ENCODE measurements around the gene CDH8. TPM values are rescaled to one million over a fixed set of nuclear protein-coding genes. Genes with fewer than 3 reads are reported as not detected.

Gene CDH8
- total and polyA plus RNA-seq, 2 of the 4 experiments (the other 2 are of a cell fraction), result not detected

- Histone ChIP-seq H4K20me1 (ENCODE audit: insufficient read depth, low read length) (no peaks in the 10 kb centered on the region), H4K91ac (ENCODE audit: insufficient read depth, low read depth, low read length) (no peak overlapping the region), H3K36me3 (ENCODE audit: control insufficient read depth, insufficient read depth, low read length) (no peaks in the 10 kb centered on the region), H3K18ac (ENCODE audit: low read depth, low read length) (no peak overlapping the region), H3K4me1 (ENCODE audit: control insufficient read depth, insufficient read depth, low read length) (no peaks in the 10 kb centered on the region), H2BK120ac (ENCODE audit: low read depth, low read length) (no peak overlapping the region), H2BK5ac (ENCODE audit: low read depth, low read length, poor library complexity, severe bottlenecking) (no peak overlapping the region), H3K79me1 (ENCODE audit: low read depth in 1 of 2, low read length in 2 of 2) (no peaks in the 10 kb centered on the region), H3K9me1 (ENCODE audit: insufficient read depth, low read length) (no peaks in the 10 kb centered on the region), H3K9ac (ENCODE audit: low read depth, low read length) (no peak overlapping the region), H2AK9ac (replicated peaks; ENCODE audit: low read depth, low read length, poor library complexity) (no peak overlapping the region), H2AK5ac (ENCODE audit: low read depth, low read length) (no peak overlapping the region), H3K4me3 (ENCODE audit: insufficient read depth, low read depth, low read length) (no peak overlapping the region), H3K23ac (ENCODE audit: low read depth, low read length) (no peak overlapping the region), H4K8ac (ENCODE audit: low read depth in 2 of 2, low read length in 2 of 2) (no peak overlapping the region), H3K9me3 (ENCODE audit: control insufficient read depth, insufficient read depth, low read length) (no peaks in the 10 kb centered on the region), H2BK20ac (ENCODE audit: low read depth, low read length) (no peak overlapping the region), H3K4ac (ENCODE audit: low read depth, low read length) (no peak overlapping the region), H2AFZ (replicated peaks; ENCODE audit: low read length, poor library complexity) (no peak overlapping the region), H3K14ac (replicated peaks; ENCODE audit: low read depth, low read length) (no peak overlapping the region), H3K27me3 (ENCODE audit: control insufficient read depth, insufficient read depth, low read length) (no peaks in the 10 kb centered on the region), H4K5ac (ENCODE audit: low read depth, low read length) (no peak overlapping the region), H2BK15ac (ENCODE audit: low read depth, low read length) (no peak overlapping the region), H3K4me2 (ENCODE audit: low read depth, low read length) (no peak overlapping the region), H3K56ac (ENCODE audit: extremely low read depth, insufficient read depth, low read length) (no peak overlapping the region), H3K27ac (ENCODE audit: insufficient read depth, low read length) (no peak overlapping the region)
- WGBS, 2 experiments (ENCODE audit: extremely low coverage in 2 of 2, insufficient read length in 1 of 2), result no CpG with 5 or more reads among the region's 2 CpGs
- CTCF ChIA-PET, result no interaction called here
- in situ Hi-C loops (cut with MboI; ENCODE audit: low sequenced_read_pairs) (no loop called here), intact Hi-C loops (cut with micrococcal nuclease) (no loop called here), dilution Hi-C loops (cut with HindIII; ENCODE audit: low sequenced_read_pairs, unreplicated experiment) (no loop called here)
- BruUV-seq (replicated peaks), result no TSS peak
- POLR2A ChIA-PET (ENCODE audit: unreplicated experiment), result no interaction called here
- DNase-seq (no peak), ATAC-seq (ENCODE audit: low read depth) (no peak)
- TF ChIP-seq MAFK (IDR thresholded peaks at IDR 0.05; ENCODE audit: low read depth, low read length), result no peak
- TF ChIP-seq CTCF (conservative IDR thresholded peaks at IDR 0.05; ENCODE audit: low read depth, low read length), result no peak
- no peak for TF ChIP-seq CHD1 (IDR thresholded peaks at IDR 0.05; ENCODE audit: low read depth, low read length)
- no peak for TF ChIP-seq FOS (IDR thresholded peaks at IDR 0.05; ENCODE audit: low read depth, low read length)
- no peak for TF ChIP-seq USF2 (IDR thresholded peaks at IDR 0.05; ENCODE audit: low read depth, low read length)
- no peak for TF ChIP-seq ELK1 (IDR thresholded peaks at IDR 0.05; ENCODE audit: borderline replicate concordance, low read depth, low read length)
- TF ChIP-seq SMC3 (IDR thresholded peaks at IDR 0.05; ENCODE audit: low read depth, low read length), result no peak
Measured at GRCh38 chr16:61676740-61677139, 359.5 kb downstream of the CDH8 start.
